ENCODE data around the gene KLK7.

The KLK7 gene

GRCh38 chr19:50982186-50982585, 1.5 kb downstream of the KLK7 start:
- TF ChIP-seq FOXK2 (IDR thresholded peaks at IDR 0.05), result no peak
- no peak for TF ChIP-seq ARNT (IDR thresholded peaks at IDR 0.05)
- DNase-seq (ENCODE audit: extremely low spot score), result no peak
- ChIA-PET CTCF (interaction anchor here (1.5 kb wide), 1 partner anchor 39 kb away, joined by 3 read pairs; no protein-coding TSS in a partner anchor), POLR2A (no interaction called here)

- TF ChIP-seq FOXM1 (IDR thresholded peaks at IDR 0.05; ENCODE audit: borderline replicate concordance) (no peak), BHLHE40 (IDR thresholded peaks at IDR 0.05; ENCODE audit: borderline replicate concordance) (no peak), ELF4 (IDR thresholded peaks at IDR 0.05) (no peak), SUZ12 (IDR thresholded peaks at IDR 0.05) (no peak), FOXK2 (IDR thresholded peaks at IDR 0.05) (no peak), NFRKB (IDR thresholded peaks at IDR 0.05) (no peak), L3MBTL2 (conservative IDR thresholded peaks at IDR 0.05) (no peak), PKNOX1 (IDR thresholded peaks at IDR 0.05) (no peak), SP1 (IDR thresholded peaks at IDR 0.05) (no peak), ARNT (IDR thresholded peaks at IDR 0.05) (no peak), CTBP1 (IDR thresholded peaks at IDR 0.05; ENCODE audit: borderline replicate concordance) (no peak), LEF1 (IDR thresholded peaks at IDR 0.05; ENCODE audit: borderline replicate concordance) (no peak), ZNF384 (IDR thresholded peaks at IDR 0.05) (no peak), HDGF (IDR thresholded peaks at IDR 0.05; ENCODE audit: borderline replicate concordance) (no peak), FOXA1 (IDR thresholded peaks at IDR 0.05) (no peak), TARDBP (IDR thresholded peaks at IDR 0.05) (no peak)
- POLR2A ChIA-PET, result no interaction called here
- no peak for DNase-seq (ENCODE audit: extremely low spot score)
- CTCF ChIA-PET, result interaction anchor here (1.5 kb wide), 1 partner anchor 39 kb away, joined by 3 read pairs; no protein-coding TSS in a partner anchor
Observed at GRCh38 chr19:50981587-50982146, 2.0 kb downstream of the KLK7 start.

- ChIA-PET POLR2A (no interaction called here), CTCF (no interaction called here)
- TF ChIP-seq TARDBP (IDR thresholded peaks at IDR 0.05) (no peak), PKNOX1 (IDR thresholded peaks at IDR 0.05) (no peak), FOXM1 (IDR thresholded peaks at IDR 0.05; ENCODE audit: borderline replicate concordance) (no peak), CTBP1 (IDR thresholded peaks at IDR 0.05; ENCODE audit: borderline replicate concordance) (no peak), FOXA1 (IDR thresholded peaks at IDR 0.05) (no peak), ARNT (IDR thresholded peaks at IDR 0.05) (no peak), L3MBTL2 (conservative IDR thresholded peaks at IDR 0.05) (no peak), LEF1 (IDR thresholded peaks at IDR 0.05; ENCODE audit: borderline replicate concordance) (no peak), NFRKB (IDR thresholded peaks at IDR 0.05) (no peak), FOXK2 (IDR thresholded peaks at IDR 0.05) (no peak), ZNF384 (IDR thresholded peaks at IDR 0.05) (no peak), BHLHE40 (IDR thresholded peaks at IDR 0.05; ENCODE audit: borderline replicate concordance) (no peak), SP1 (IDR thresholded peaks at IDR 0.05) (no peak), SUZ12 (IDR thresholded peaks at IDR 0.05) (no peak), HDGF (IDR thresholded peaks at IDR 0.05; ENCODE audit: borderline replicate concordance) (no peak), ELF4 (IDR thresholded peaks at IDR 0.05) (no peak)
- DNase-seq (ENCODE audit: extremely low spot score), result no peak
Observed at GRCh38 chr19:50980208-50980607, 3.5 kb downstream of the KLK7 start.

- TF ChIP-seq LEF1 (IDR thresholded peaks at IDR 0.05; ENCODE audit: borderline replicate concordance) (no peak), FOXM1 (IDR thresholded peaks at IDR 0.05; ENCODE audit: borderline replicate concordance) (no peak), ZNF384 (IDR thresholded peaks at IDR 0.05) (no peak), FOXA1 (IDR thresholded peaks at IDR 0.05) (no peak), ARNT (IDR thresholded peaks at IDR 0.05) (no peak)
- ChIA-PET POLR2A (no interaction called here), CTCF (no interaction called here)
- DNase-seq (ENCODE audit: extremely low spot score), result no peak
Observed at GRCh38 chr19:50979758-50980157, 4.0 kb downstream of the KLK7 start.

GRCh38 chr19:50978772-50979390, 4.8 kb downstream of the KLK7 start:
- ChIA-PET POLR2A (no interaction called here), CTCF (no interaction called here)
- no peak for DNase-seq (ENCODE audit: extremely low spot score)
- TF ChIP-seq BHLHE40 (IDR thresholded peaks at IDR 0.05; ENCODE audit: borderline replicate concordance), result no peak

- CTCF ChIA-PET, result no interaction called here
- TF ChIP-seq ARNT (IDR thresholded peaks at IDR 0.05) (no peak), FOXM1 (IDR thresholded peaks at IDR 0.05; ENCODE audit: borderline replicate concordance) (no peak)
- POLR2A ChIA-PET, result no interaction called here
- no peak for DNase-seq (ENCODE audit: extremely low spot score)
Observed at GRCh38 chr19:50977626-50978025, 6.1 kb downstream of the KLK7 start.

- no peak for DNase-seq (ENCODE audit: extremely low spot score)
- ChIA-PET CTCF (no interaction called here), POLR2A (no interaction called here)
- no peak for TF ChIP-seq HDGF (IDR thresholded peaks at IDR 0.05; ENCODE audit: borderline replicate concordance)
- TF ChIP-seq ZNF384 (IDR thresholded peaks at IDR 0.05), result no peak
- TF ChIP-seq CTBP1 (IDR thresholded peaks at IDR 0.05; ENCODE audit: borderline replicate concordance), result no peak
- no peak for TF ChIP-seq FOXA1 (IDR thresholded peaks at IDR 0.05)
- TF ChIP-seq ELF4 (IDR thresholded peaks at IDR 0.05), result no peak
- TF ChIP-seq PKNOX1 (IDR thresholded peaks at IDR 0.05), result no peak
- no peak for TF ChIP-seq SP1 (IDR thresholded peaks at IDR 0.05)
- TF ChIP-seq FOXK2 (IDR thresholded peaks at IDR 0.05), result no peak
- TF ChIP-seq ARNT (IDR thresholded peaks at IDR 0.05), result no peak
Observed at GRCh38 chr19:50975766-50976165, 8.0 kb downstream of the KLK7 start.
